ENCODE data around the gene JSRP1.

Gene JSRP1

DNA sequence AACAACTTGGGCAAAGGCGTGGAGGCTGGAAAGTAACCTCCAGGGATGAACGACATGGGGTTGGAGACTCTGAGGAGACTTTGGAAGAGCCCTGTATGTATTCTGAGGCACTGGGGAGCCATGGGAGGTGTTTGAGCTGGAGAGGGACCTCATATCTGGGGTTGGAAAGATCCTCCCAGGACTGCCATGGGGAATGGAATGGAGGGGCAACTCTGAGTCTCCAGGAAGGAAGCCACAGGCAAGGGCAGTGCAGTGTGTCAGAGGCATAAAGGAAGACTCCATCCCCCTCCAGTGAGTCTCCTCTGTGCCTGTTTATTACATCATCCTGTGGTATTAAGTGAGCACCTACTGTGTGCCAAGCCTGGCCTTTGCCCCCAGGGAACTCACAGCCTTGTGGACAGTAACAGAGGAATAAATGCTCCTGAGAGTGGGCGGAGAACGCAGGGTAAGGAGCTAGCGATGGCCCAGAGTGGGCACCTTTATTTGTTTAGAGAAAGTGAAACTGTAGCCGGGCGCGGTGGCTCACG is 18.0 kb upstream of the JSRP1 start:
- Histone ChIP-seq H3K36me3 (ENCODE audit: control insufficient read depth in 5 of 5, insufficient read depth in 5 of 5, low read length in 5 of 5) (peaks cover 0 to 31% (median 17%) of the 10 kb centered on the region in 5 donors), H3K4me1 (ENCODE audit: control insufficient read depth in 5 of 5, insufficient read depth in 5 of 5, low read length in 5 of 5) (peaks cover 3 to 56% (median 53%) of the 10 kb centered on the region in 5 donors), H3K9me3 (ENCODE audit: control insufficient read depth in 5 of 5, low read length in 5 of 5) (no peaks in the 10 kb centered on the region), H3K27me3 (ENCODE audit: control insufficient read depth in 5 of 5, insufficient read depth in 4 of 5, low read length in 5 of 5) (no peaks in the 10 kb centered on the region), H3K4me3 (ENCODE audit: low read depth in 1 of 5, low read length in 5 of 5) (peak overlapping the region in 4 of 5 donors; percentile 14 to 55 (median 26)), H3K27ac (ENCODE audit: low read depth, low read length) (peak overlapping the region; percentile 95), H3K9ac (ENCODE audit: low read length in 5 of 5) (peak overlapping the region in 2 of 5 donors; percentile 10 to 47)

DNA sequence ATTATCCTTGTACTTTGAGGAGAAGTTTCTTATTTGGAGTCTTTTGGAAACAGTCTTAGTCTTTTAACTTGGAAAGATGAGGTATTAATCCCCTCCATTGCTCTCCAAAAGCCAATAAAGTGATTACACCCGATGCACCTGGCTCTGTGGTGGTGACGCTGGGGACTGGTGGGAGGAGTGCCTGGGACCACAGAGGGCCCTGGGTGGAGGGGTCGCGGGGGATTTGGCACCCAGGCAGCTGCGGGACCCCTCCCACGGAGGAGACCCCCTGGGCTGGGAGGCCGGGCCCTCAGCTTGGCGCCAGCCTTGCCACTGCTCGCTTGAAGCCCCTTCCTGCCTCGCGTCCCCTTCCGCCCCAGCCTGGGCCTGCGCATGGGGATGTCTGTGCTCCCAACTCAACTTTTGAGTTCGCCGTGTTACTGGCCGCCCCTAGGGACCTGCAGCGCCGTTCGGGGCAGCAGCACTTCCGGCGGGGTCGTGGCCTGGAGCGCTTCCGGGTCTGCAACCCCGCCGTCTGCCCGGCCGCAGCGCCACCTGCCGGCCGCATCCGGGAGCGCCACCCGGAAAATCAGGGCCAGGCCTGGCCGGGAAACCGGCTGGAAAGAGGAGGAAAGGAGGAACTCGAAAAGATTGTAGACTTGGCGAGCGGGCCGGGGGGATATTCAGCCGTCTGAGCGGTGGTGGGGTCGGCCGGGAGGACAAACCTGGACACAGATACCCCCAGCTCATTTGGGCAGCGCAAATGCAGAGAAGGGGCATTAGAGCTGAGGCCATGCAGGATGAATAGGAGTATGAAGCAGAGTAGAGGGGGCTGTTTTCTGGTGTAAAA is 17.4 kb upstream of the JSRP1 start:
- Histone ChIP-seq H3K9me3 (ENCODE audit: control insufficient read depth in 5 of 5, low read length in 5 of 5) (no peaks in the 10 kb centered on the region), H3K27me3 (ENCODE audit: control insufficient read depth in 5 of 5, insufficient read depth in 4 of 5, low read length in 5 of 5) (no peaks in the 10 kb centered on the region), H3K9ac (ENCODE audit: low read length in 5 of 5) (peak overlapping the region in 3 of 5 donors; percentile 10 to 66 (median 30)), H3K4me3 (ENCODE audit: low read depth in 1 of 5, low read length in 5 of 5) (peak overlapping the region; percentile 35 to 56 (median 43)), H3K27ac (ENCODE audit: low read depth, low read length) (peak overlapping the region; percentile 95), H3K4me1 (ENCODE audit: control insufficient read depth in 5 of 5, insufficient read depth in 5 of 5, low read length in 5 of 5) (peaks cover 3 to 61% (median 57%) of the 10 kb centered on the region in 5 donors), H3K36me3 (ENCODE audit: control insufficient read depth in 5 of 5, insufficient read depth in 5 of 5, low read length in 5 of 5) (peaks cover 0 to 31% (median 17%) of the 10 kb centered on the region in 5 donors)

- Histone ChIP-seq H3K9me3 (ENCODE audit: control insufficient read depth in 5 of 5, low read length in 5 of 5) (no peaks in the 10 kb centered on the region), H3K4me1 (ENCODE audit: control insufficient read depth in 5 of 5, insufficient read depth in 5 of 5, low read length in 5 of 5) (peaks cover 6 to 80% (median 77%) of the 10 kb centered on the region in 5 donors), H3K27ac (ENCODE audit: low read depth, low read length) (peak overlapping the region; percentile 95), H3K27me3 (ENCODE audit: control insufficient read depth in 5 of 5, insufficient read depth in 4 of 5, low read length in 5 of 5) (no peaks in the 10 kb centered on the region), H3K36me3 (ENCODE audit: control insufficient read depth in 5 of 5, insufficient read depth in 5 of 5, low read length in 5 of 5) (peaks cover 0 to 30% (median 15%) of the 10 kb centered on the region in 5 donors), H3K9ac (ENCODE audit: low read length in 5 of 5) (peak overlapping the region in 4 of 5 donors; percentile 76 to 94 (median 82)), H3K4me3 (ENCODE audit: low read depth in 1 of 5, low read length in 5 of 5) (peak overlapping the region; percentile 56 to 100 (median 99))
These were observed 15.3 kb upstream of the JSRP1 start for GRCh38 chr19:2271234-2272103.

- H3K27me3 ChIP-seq (ENCODE audit: control insufficient read depth in 5 of 5, insufficient read depth in 4 of 5, low read length in 5 of 5): no peaks in the 10 kb centered on the region
- peaks cover 0 to 27% (median 11%) of the 10 kb centered on the region in 5 donors for H3K36me3 ChIP-seq (ENCODE audit: control insufficient read depth in 5 of 5, insufficient read depth in 5 of 5, low read length in 5 of 5)
- peak overlapping the region in 4 of 5 donors; percentile 90 to 97 (median 96) for H3K9ac ChIP-seq (ENCODE audit: low read length in 5 of 5)
- no peaks in the 10 kb centered on the region for H3K9me3 ChIP-seq (ENCODE audit: control insufficient read depth in 5 of 5, low read length in 5 of 5)
- peak overlapping the region in 4 of 5 donors; percentile 82 to 100 (median 99) for H3K4me3 ChIP-seq (ENCODE audit: low read depth in 1 of 5, low read length in 5 of 5)
- peak overlapping the region; percentile 95 for H3K27ac ChIP-seq (ENCODE audit: low read depth, low read length)
- peaks cover 8 to 79% (median 71%) of the 10 kb centered on the region in 5 donors for H3K4me1 ChIP-seq (ENCODE audit: control insufficient read depth in 5 of 5, insufficient read depth in 5 of 5, low read length in 5 of 5)
These were observed 14.4 kb upstream of the JSRP1 start for GRCh38 chr19:2270423-2271233.

- Histone ChIP-seq H3K9me3 (ENCODE audit: control insufficient read depth in 5 of 5, low read length in 5 of 5) (no peaks in the 10 kb centered on the region), H3K27me3 (ENCODE audit: control insufficient read depth in 5 of 5, insufficient read depth in 4 of 5, low read length in 5 of 5) (no peaks in the 10 kb centered on the region), H3K27ac (ENCODE audit: low read depth, low read length) (peak overlapping the region; percentile 95), H3K9ac (ENCODE audit: low read length in 5 of 5) (peak overlapping the region in 4 of 5 donors; percentile 90 to 97 (median 96)), H3K36me3 (ENCODE audit: control insufficient read depth in 5 of 5, insufficient read depth in 5 of 5, low read length in 5 of 5) (peaks cover 0 to 23% (median 11%) of the 10 kb centered on the region in 5 donors), H3K4me3 (ENCODE audit: low read depth in 1 of 5, low read length in 5 of 5) (peak overlapping the region; percentile 63 to 100 (median 99)), H3K4me1 (ENCODE audit: control insufficient read depth in 5 of 5, insufficient read depth in 5 of 5, low read length in 5 of 5) (peaks cover 8 to 74% (median 66%) of the 10 kb centered on the region in 5 donors)
These were observed 13.9 kb upstream of the JSRP1 start for GRCh38 chr19:2270157-2270422.

GRCh38 chr19:2269244-2270156 is 13.3 kb upstream of the JSRP1 start:
- peaks cover 8 to 70% (median 62%) of the 10 kb centered on the region in 5 donors for H3K4me1 ChIP-seq (ENCODE audit: control insufficient read depth in 5 of 5, insufficient read depth in 5 of 5, low read length in 5 of 5)
- no peaks in the 10 kb centered on the region for H3K9me3 ChIP-seq (ENCODE audit: control insufficient read depth in 5 of 5, low read length in 5 of 5)
- peaks cover 0 to 22% (median 11%) of the 10 kb centered on the region in 5 donors for H3K36me3 ChIP-seq (ENCODE audit: control insufficient read depth in 5 of 5, insufficient read depth in 5 of 5, low read length in 5 of 5)
- no peaks in the 10 kb centered on the region for H3K27me3 ChIP-seq (ENCODE audit: control insufficient read depth in 5 of 5, insufficient read depth in 4 of 5, low read length in 5 of 5)
- H3K27ac ChIP-seq (ENCODE audit: low read depth, low read length): peak overlapping the region; percentile 95
- peak overlapping the region; percentile 63 to 100 (median 99) for H3K4me3 ChIP-seq (ENCODE audit: low read depth in 1 of 5, low read length in 5 of 5)
- H3K9ac ChIP-seq (ENCODE audit: low read length in 5 of 5): peak overlapping the region in 4 of 5 donors; percentile 90 to 97 (median 96)

- H3K36me3 ChIP-seq (ENCODE audit: control insufficient read depth in 5 of 5, insufficient read depth in 5 of 5, low read length in 5 of 5): peaks cover 0 to 19% (median 11%) of the 10 kb centered on the region in 5 donors
- peak overlapping the region in 4 of 5 donors; percentile 59 to 99 (median 84) for H3K4me3 ChIP-seq (ENCODE audit: low read depth in 1 of 5, low read length in 5 of 5)
- peaks cover 8 to 64% (median 55%) of the 10 kb centered on the region in 5 donors for H3K4me1 ChIP-seq (ENCODE audit: control insufficient read depth in 5 of 5, insufficient read depth in 5 of 5, low read length in 5 of 5)
- no peaks in the 10 kb centered on the region for H3K27me3 ChIP-seq (ENCODE audit: control insufficient read depth in 5 of 5, insufficient read depth in 4 of 5, low read length in 5 of 5)
- no peak overlapping the region for H3K27ac ChIP-seq (ENCODE audit: low read depth, low read length)
- peak overlapping the region in 3 of 5 donors; percentile 41 to 56 (median 55) for H3K9ac ChIP-seq (ENCODE audit: low read length in 5 of 5)
- H3K9me3 ChIP-seq (ENCODE audit: control insufficient read depth in 5 of 5, low read length in 5 of 5): no peaks in the 10 kb centered on the region
These were observed 12.6 kb upstream of the JSRP1 start for GRCh38 chr19:2268861-2269243.

GRCh38 chr19:2268480-2268830 is 12.2 kb upstream of the JSRP1 start:
- H3K27ac ChIP-seq (ENCODE audit: low read depth, low read length): no peak overlapping the region
- peak overlapping the region in 2 of 5 donors; percentile 55 to 56 for H3K9ac ChIP-seq (ENCODE audit: low read length in 5 of 5)
- H3K4me3 ChIP-seq (ENCODE audit: low read depth in 1 of 5, low read length in 5 of 5): peak overlapping the region in 4 of 5 donors; percentile 59 to 99 (median 84)

More at GRCh38 chr19:2268480-2268830, 12.2 kb upstream of the JSRP1 start:
- Histone ChIP-seq H3K4me1 (ENCODE audit: control insufficient read depth in 5 of 5, insufficient read depth in 5 of 5, low read length in 5 of 5) (peaks cover 8 to 60% (median 52%) of the 10 kb centered on the region in 5 donors), H3K36me3 (ENCODE audit: control insufficient read depth in 5 of 5, insufficient read depth in 5 of 5, low read length in 5 of 5) (peaks cover 0 to 19% (median 11%) of the 10 kb centered on the region in 5 donors), H3K9me3 (ENCODE audit: control insufficient read depth in 5 of 5, low read length in 5 of 5) (no peaks in the 10 kb centered on the region), H3K27me3 (ENCODE audit: control insufficient read depth in 5 of 5, insufficient read depth in 4 of 5, low read length in 5 of 5) (no peaks in the 10 kb centered on the region)
